Frontal cortex (tissue), 4 donors: ENCODE measurements around the gene UNC45A. TPM values are rescaled to one million over a fixed set of nuclear protein-coding genes. Genes with fewer than 3 reads are reported as not detected.

Experiments used
- DNase-seq, 2 donors: peaks; one replicate each; pipeline ENCODE4 v3.0.0; 2012; ENCODE audit warnings: low spot score in 2 of 2
- FAIRE-seq: peaks from 2 replicates; lab custom pipeline; 2012; peaks lifted over from hg19 to GRCh38; lab: Jason Lieb, UNC
- total RNA-seq: library from RNA; depleted of rRNA; stranded (reverse); fragments of >200 nt; gene quantifications from one replicate; pipeline ENCODE4 v1.2.3, GENCODE V29; 2014
- donor health status: control.
- donor health status: control.
- donor health status: control.

The UNC45A gene
- total RNA-seq, 1 donor from 2014 or later: 33.4 TPM

GRCh38 chr15:90956274-90957030, 21.4 kb downstream of the UNC45A start:
- DNase-seq (peak; percentile 85 to 89), FAIRE-seq (no peak)

- DNase-seq: peak in 1 of 2 donors; percentile 41
- no peak for FAIRE-seq
Observed at GRCh38 chr15:90957031-90957790, 22.1 kb downstream of the UNC45A start.

GRCh38 chr15:90957791-90958190, 22.7 kb downstream of the UNC45A start:
- DNase-seq (no peak), FAIRE-seq (no peak)

GRCh38 chr15:90959028-90959595, 24.0 kb downstream of the UNC45A start:
- DNase-seq: no peak
- FAIRE-seq: no peak

GRCh38 chr15:90959894-90960293, 24.8 kb downstream of the UNC45A start:
- FAIRE-seq (no peak), DNase-seq (peak in 1 of 2 donors; percentile 61)

- DNase-seq (no peak), FAIRE-seq (no peak)
Observed at GRCh38 chr15:90960298-90961091, 25.4 kb downstream of the UNC45A start.

GRCh38 chr15:90962021-90962420, 26.9 kb downstream of the UNC45A start:
- no peak for FAIRE-seq

GRCh38 chr15:90966262-90966661, 31.2 kb downstream of the UNC45A start:
- no peak for DNase-seq
- no peak for FAIRE-seq

More at GRCh38 chr15:90962021-90962420, 26.9 kb downstream of the UNC45A start:
- DNase-seq: no peak

GRCh38 chr15:90967206-90967605, 32.1 kb downstream of the UNC45A start:
- DNase-seq: no peak
- no peak for FAIRE-seq

GRCh38 chr15:90968434-90968833, 33.3 kb downstream of the UNC45A start:
- FAIRE-seq: no peak
- DNase-seq: no peak

- no peak for DNase-seq
- no peak for FAIRE-seq
Observed at GRCh38 chr15:90970274-90970673, 35.2 kb downstream of the UNC45A start.

- DNase-seq (no peak), FAIRE-seq (no peak)
Observed at GRCh38 chr15:90972133-90972532, 37.0 kb downstream of the UNC45A start.

GRCh38 chr15:90974216-90974615, 39.1 kb downstream of the UNC45A start:
- DNase-seq (no peak), FAIRE-seq (no peak)

GRCh38 chr15:90979582-90979981, 44.5 kb downstream of the UNC45A start:
- no peak for FAIRE-seq
- DNase-seq: no peak

GRCh38 chr15:90981681-90982080, 46.6 kb downstream of the UNC45A start:
- FAIRE-seq (no peak), DNase-seq (no peak)

- FAIRE-seq (no peak), DNase-seq (no peak)
Observed at GRCh38 chr15:90982135-90982534, 47.0 kb downstream of the UNC45A start.

GRCh38 chr15:90986790-90987507, 51.9 kb downstream of the UNC45A start:
- no peak for FAIRE-seq
- DNase-seq: no peak

GRCh38 chr15:90987561-90988141, 52.6 kb downstream of the UNC45A start:
- FAIRE-seq: no peak
- no peak for DNase-seq

- FAIRE-seq (no peak), DNase-seq (no peak)
Observed at GRCh38 chr15:90988296-90988695, 53.2 kb downstream of the UNC45A start.
